GM21360 (cell line): ENCODE results near the gene LCK.

Experiments
- ATAC-seq: cut with Tn5 transposase; IDR thresholded peaks from one replicate; pipeline ENCODE4 v1.9.1; 2021; ENCODE audit warnings: mild to moderate bottlenecking, moderate library complexity; ENCODE audit not compliant: unreplicated experiment

LCK gene

DNA sequence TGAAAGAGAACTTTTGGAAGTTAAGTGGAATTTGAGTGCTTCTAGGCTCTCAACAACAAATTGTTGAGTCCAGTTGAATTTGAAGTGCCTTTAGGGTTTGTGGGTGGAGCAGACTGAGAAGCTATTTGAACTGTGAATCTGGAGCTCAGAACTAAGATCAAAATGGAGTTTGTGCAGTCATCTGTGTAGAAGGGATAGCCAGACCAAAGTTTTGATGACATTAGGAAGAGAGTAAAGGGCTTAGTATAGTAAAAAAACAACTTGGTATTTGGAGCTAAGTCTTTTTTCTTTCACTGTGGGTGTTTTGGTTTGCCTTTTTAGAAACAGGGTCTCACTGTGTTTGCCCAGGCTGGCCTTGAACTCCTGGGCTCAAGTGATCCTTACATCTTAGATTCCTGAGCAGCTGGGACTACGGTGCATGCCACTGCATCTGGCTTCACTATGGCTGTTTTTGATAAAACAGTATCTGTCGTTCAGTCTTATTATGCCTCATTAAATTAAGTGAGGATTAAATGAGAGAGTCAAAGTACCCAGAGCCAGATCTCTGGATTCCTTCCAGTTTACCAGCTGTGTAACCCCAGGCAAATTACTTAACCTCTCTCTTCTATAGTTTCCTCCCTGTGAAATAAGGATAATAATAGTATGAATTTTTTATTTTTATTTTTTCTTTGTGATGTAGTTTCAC, 60.8 kb downstream of the LCK start:
- no peak for ATAC-seq

DNA sequence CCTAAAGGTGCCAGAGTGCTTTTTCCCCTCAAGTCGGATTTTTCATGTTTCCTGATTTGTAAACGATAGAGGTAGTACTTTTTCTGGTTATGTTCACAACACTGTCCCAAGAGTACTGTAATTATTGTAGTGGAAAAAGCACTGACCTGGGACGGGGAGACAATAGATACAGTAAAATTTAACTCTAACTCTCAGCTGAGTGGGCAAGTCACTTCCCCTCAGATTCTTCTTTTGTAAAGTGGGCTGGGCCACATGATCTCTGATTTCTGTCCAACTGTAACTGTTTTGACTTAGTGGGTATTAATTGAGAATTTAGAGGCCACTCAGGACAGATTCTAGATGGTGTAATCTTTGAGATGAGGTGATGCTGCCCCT, 65.8 kb downstream of the LCK start:
- peak; percentile 5 for ATAC-seq

- no peak for ATAC-seq
These were observed 67.2 kb downstream of the LCK start for GRCh38 chr1:32318127-32318869.

GRCh38 chr1:32321712-32322291, 70.7 kb downstream of the LCK start:
- no peak for ATAC-seq

GRCh38 chr1:32327204-32327603, 76.1 kb downstream of the LCK start:
- ATAC-seq, result no peak

GRCh38 chr1:32329931-32330466, 78.9 kb downstream of the LCK start:
- ATAC-seq, result no peak

- ATAC-seq, result no peak
These were observed 79.6 kb downstream of the LCK start for GRCh38 chr1:32330558-32331151.

DNA sequence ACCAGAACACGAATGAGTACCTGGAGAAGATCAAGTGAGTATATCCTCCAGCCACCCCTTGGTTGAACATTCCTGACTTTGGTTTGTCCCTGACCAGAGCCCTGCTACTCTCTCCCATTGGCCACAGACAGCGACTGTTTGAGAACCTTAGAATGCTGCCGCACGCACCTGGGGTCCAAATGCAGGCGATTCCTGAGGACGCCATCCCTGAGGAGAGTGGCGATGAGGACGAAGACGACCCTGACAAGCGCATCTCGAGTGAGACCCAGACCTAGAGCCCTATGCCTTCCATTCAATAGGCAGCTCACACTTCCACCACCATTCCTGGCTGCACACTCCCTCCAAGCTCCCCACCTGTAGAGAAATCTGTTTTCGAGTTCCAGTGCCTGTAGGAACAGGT, 80.5 kb downstream of the LCK start:
- ATAC-seq, result no peak

DNA sequence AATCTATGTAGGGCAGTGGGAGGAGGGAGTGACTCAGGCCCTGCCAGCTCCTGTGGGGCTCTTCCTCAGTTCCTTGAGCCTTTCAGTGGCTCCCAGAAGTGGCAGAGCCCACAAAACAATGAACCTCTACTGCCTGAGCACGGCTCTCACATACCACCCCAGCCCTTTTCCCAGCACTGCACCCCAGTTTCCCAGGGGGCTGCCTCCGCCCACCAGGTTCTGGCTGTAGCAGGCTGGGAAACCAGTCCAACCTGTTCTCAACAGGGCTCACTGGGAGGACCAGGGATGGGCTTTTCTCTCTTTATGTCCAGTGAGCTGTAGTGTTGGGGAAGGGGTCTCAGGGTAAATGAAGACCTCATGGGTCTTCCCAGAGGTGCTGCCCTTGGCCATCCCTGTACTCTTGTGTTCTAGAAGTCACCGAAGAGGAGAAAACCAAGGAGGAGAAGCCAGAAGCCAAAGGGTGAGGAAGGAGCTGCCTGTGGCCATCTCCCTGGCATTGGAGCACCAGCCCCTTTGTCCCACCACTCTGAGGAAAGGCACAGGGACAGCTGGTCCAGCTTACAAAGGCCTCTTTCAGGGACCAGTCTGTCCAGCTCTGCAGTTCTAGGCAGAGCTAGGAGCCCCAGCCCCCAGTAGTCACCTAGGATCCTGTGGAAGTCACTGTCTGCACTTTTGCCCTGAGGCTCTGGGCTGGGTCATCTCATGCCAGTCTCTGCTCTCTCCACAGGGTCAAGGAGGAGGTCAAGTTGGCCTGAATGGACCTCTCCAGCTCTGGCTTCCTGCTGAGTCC, 81.4 kb downstream of the LCK start:
- ATAC-seq, result no peak

- no peak for ATAC-seq
These were observed 82.3 kb downstream of the LCK start for GRCh38 chr1:32333251-32333963.

GRCh38 chr1:32334274-32334861, 83.3 kb downstream of the LCK start:
- ATAC-seq, result no peak

DNA sequence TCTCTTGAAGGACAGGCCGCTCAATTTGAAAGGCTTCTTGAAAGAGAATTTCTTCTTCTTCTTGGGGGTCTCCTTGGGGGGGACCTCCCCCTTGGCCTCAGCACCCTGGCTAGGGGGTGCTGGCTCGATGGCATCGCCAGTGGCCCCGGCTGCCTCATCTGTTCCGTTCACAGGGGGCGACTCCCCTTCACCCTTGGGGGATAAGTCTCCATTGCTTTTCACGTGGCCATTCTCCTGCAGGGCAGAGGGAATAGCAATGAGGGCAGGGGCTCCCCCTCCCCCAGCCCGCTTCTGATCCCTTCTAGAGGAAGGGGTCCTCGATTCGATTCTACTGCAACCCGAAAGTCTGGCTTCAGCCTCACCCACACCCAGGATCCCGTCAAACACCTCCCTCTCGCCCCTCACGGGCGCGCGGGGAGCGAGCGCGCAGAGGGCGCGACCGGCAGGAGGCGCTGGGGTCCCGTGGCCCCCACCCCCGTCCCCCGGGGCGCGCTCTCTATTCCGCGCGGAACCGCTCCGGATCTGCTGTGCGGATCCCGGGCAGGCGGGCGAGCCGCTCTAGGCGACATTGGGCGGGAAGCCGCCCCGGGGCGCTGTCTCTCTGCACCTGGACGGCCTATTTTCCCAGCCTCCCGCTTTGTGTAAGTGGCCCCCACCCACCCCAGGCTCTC, 83.9 kb downstream of the LCK start:
- peak; percentile 22 for ATAC-seq

DNA sequence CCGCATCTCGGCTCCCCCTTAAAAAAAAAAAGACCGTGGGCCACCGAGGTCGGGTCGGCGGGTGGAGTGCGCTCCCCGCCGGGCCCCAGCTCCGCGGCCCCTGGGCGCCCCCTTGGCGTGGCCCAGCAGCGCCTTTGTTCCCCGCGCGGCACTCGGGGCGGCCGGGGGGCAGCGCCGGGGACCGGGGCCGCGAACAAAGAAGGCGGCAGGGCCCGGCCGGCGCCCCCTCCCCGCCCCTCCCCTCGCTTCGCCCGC, 84.4 kb downstream of the LCK start:
- ATAC-seq, result peak; percentile 2
